22Rv1 (cell line): ENCODE data around the gene THRA.

ENCODE experiments used
- ZFX ChIP-seq: fragments of 450-650 bp; IDR thresholded peaks from 2 replicates; pipeline ENCODE4 v1.6.1; 2017; ENCODE audit warnings: antibody characterized with exemption, borderline replicate concordance
- TF ChIP-seq, protein P1 (sequence below): fragments of 450-650 bp; IDR thresholded peaks from 2 replicates; pipeline ENCODE4 v1.5.1; 2017; ENCODE audit warnings: mild to moderate bottlenecking

DNA sequence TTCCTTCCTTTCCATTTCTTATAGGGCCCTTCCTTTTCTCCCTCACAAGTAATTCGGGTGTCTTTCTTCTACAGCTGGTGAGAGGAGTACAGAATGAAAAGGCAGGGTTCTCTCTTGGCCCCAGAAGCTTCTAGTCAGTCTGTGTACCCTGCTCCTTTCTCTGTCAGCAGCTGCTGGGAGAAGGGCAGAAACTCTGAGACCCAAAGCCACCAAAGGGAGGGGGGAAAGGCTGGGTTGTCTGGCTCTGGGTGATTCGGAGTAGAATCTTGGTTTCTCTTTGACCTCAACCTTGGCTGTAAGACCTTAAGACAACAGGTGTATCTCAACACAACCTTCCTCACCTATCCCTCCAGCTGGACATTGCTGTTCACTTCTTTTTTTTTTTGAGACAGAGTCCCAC, 40.9 kb downstream of the THRA start:
- TF ChIP-seq, protein P1, sequence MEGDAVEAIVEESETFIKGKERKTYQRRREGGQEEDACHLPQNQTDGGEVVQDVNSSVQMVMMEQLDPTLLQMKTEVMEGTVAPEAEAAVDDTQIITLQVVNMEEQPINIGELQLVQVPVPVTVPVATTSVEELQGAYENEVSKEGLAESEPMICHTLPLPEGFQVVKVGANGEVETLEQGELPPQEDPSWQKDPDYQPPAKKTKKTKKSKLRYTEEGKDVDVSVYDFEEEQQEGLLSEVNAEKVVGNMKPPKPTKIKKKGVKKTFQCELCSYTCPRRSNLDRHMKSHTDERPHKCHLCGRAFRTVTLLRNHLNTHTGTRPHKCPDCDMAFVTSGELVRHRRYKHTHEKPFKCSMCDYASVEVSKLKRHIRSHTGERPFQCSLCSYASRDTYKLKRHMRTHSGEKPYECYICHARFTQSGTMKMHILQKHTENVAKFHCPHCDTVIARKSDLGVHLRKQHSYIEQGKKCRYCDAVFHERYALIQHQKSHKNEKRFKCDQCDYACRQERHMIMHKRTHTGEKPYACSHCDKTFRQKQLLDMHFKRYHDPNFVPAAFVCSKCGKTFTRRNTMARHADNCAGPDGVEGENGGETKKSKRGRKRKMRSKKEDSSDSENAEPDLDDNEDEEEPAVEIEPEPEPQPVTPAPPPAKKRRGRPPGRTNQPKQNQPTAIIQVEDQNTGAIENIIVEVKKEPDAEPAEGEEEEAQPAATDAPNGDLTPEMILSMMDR: no peak
- no peak for TF ChIP-seq ZFX
